Measurements from ENCODE around the gene SRA1.
A peak's percentile ranks its signal among the peaks of the same experiment; 100 is the strongest.

SRA1 gene

DNA sequence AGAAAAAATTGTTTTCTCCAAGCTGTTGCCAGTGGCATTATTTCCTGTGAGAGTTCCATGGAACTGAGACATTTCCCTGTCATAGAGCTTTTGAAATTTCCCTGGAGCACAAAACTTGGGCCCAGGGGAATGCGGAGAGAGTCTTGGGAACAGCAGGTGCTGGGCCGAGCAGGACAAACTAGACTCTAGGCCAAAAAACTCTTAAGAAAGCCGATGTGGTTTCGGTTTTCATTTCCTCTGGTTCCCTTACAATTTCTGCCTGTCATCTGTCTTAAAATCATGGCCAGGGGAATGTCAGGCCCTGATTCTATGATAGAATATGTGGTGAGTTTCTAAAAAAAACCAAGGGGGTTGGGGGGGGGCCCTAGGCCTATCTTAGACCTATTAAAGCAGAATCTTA lies 11.9 kb upstream of the SRA1 start:
- DNase-seq = no peak

DNA sequence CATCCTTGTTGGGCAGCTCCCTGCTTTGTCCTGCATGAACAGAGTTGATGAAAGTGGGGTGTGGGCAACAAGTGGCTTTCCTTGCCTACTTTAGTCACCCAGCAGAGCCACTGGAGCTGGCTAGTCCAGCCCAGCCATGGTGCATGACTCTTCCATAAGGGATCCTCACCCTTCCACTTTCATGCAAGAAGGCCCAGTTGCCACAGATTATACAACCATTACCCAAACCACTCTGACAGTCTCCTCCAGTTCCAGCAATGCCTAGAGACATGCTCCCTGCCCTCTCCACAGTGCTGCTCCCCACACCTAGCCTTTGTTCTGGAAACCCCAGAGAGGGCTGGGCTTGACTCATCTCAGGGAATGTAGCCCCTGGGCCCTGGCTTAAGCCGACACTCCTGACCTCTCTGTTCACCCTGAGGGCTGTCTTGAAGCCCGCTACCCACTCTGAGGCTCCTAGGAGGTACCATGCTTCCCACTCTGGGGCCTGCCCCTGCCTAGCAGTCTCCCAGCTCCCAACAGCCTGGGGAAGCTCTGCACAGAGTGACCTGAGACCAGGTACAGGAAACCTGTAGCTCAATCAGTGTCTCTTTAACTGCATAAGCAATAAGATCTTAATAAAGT lies 11.3 kb upstream of the SRA1 start:
- DNase-seq = no peak

DNA sequence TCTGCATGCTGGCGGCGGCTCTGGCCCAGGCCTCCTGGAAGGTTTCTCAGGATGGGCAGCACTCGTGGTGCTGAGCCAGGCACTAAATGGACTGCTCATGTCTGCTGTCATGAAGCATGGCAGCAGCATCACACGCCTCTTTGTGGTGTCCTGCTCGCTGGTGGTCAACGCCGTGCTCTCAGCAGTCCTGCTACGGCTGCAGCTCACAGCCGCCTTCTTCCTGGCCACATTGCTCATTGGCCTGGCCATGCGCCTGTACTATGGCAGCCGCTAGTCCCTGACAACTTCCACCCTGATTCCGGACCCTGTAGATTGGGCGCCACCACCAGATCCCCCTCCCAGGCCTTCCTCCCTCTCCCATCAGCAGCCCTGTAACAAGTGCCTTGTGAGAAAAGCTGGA lies 10.6 kb upstream of the SRA1 start:
- no peak for DNase-seq

DNA sequence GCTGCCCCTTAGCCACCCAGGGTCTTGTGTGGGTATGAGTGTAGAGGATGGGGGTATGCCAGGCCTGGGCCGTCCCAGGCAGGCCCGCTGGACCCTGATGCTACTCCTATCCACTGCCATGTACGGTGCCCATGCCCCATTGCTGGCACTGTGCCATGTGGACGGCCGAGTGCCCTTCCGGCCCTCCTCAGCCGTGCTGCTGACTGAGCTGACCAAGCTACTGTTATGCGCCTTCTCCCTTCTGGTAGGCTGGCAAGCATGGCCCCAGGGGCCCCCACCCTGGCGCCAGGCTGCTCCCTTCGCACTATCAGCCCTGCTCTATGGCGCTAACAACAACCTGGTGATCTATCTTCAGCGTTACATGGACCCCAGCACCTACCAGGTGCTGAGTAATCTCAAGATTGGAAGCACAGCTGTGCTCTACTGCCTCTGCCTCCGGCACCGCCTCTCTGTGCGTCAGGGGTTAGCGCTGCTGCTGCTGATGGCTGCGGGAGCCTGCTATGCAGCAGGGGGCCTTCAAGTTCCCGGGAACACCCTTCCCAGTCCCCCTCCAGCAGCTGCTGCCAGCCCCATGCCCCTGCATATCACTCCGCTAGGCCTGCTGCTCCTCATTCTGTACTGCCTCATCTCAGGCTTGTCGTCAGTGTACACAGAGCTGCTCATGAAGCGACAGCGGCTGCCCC lies 10.0 kb upstream of the SRA1 start:
- no peak for DNase-seq

DNA sequence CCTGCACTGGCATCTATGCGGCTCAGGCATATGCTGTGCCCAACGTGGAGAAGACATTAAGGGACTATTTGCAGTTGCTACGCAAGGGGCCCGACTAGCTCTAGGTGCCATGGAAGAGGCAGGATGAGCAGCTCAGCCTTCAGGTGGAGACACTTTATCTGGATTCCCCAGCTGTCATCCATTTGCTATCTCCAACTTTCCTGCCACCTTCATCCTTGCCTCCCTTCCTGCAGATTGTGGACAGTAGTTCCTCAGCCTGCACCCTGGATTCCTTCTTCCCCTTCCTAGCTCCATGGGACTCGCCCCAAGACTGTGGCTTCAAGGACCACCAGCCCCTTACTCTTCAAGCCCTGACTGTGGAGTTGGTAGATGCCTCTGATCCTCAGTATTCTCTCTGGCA lies 9.4 kb upstream of the SRA1 start:
- no peak for DNase-seq

DNA sequence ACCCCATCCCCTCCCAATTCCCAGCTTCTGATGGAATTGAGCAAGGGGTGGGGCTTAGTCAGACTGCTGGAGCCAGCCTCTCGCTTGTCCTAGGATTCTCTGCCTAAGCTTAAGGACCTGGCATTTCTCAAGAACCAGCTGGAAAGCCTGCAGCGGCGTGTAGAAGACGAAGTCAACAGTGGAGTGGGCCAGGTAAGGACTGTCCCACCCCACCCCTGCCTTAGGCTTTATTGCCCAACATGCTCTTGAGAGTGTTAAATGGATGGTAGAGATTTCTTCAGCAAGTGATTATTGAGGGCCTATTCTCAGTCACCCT lies 8.5 kb upstream of the SRA1 start:
- DNase-seq = no peak

DNA sequence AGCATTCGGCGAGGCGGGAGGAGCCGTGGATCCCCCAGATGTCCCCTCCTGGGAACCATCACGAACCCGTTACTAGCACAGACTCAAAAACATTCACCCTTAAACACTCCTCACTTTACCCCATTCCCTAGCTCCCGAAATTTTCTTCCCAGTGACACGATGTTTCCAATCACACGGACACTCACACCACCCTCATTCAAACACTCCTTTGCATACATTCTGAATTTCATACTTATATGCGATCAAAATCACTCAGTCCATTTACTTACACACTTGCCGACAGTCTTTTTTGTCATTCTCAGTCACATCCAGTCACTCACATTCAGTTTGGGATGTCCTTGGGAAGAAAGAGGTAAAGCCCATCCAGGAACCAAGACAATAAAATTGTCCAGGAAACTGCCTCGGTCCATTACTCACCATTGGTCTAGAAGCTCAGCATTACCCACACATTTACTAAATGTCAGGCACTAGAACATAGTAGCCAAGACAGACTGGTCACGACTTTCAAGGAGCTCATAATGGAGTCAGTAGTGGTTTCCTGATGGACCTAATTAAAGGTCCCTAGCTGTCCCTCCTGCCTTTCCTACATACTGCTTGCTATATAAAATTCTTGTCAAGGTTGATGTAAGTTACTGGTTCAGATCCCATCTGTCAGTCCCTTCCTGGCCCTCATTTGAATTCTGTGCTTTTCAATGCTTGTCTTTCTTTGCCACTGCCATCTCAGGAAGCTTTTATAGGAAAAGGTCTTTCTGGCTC lies 7.9 kb upstream of the SRA1 start:
- DNase-seq = no peak

DNA sequence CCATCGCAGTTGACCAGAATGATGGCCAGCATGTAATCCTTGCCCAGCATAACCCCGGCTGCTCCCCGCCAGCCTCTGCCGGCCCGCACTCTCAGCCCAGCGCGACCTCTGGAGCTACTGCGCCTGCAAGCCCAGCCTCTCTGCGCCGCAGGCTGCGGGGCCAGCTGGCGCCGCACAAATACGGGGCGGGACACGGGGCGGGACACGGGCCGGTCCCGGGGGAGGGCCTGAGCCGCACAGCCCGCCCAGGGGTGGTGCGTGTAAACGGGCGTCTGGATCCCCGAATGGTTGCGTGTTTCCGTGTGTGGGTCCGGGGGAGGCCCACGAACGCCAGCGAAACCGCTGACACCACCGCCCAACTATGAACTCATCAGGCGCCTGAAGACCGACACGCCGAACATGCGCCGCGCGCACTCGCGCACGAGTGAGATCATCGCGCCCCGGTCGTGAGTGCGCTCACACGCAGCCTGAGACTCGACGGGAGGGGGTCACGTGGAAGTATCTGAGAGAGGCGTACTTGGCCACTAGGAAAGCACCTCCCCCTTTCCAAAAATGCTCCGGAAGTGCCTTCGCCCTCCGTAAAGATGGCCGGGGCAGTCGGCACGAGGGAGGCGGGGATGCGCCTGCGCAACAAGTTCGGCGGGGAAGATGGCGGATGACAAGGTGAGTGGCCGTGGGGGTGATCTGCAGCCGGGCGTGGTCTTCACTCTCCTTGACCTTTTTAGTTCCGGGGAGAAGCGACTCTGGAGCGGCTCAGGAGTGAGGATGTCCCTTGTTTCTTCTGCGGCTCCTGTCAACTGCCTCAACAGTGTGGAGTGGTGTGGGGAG lies 7.1 kb upstream of the SRA1 start, which contains the start of the genes APBB3 and SLC35A4:
Gene APBB3 (minus strand): TSS at position 403 of the 828 bp plus-strand sequence. CDS start 353 bp downstream, at position 50.
Gene SLC35A4 (plus strand): TSS at position 633 of the 828 bp plus-strand sequence. CDS start 2,342 bp downstream, outside the sequence.
- peak; percentile 95 for DNase-seq

DNA sequence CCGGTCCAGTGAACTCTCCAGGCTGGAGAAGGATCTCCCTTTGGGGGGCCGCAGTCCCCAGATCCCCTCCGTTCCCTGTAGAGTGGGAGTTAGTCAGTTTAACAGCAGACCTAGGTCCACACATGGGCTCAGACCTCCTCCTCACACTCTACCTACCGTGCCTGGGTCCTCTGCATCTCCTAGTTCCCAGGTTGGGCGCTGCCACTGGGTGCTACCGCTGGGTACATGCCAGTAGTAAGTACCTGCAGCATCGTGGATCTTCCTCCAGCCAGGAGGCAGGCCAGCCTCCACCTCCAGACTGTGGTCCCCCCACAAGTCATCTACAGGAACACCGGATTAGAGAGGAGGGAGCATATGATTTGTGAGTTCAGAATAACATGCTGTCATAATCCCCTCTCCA lies 6.3 kb upstream of the SRA1 start:
- DNase-seq = no peak

DNA sequence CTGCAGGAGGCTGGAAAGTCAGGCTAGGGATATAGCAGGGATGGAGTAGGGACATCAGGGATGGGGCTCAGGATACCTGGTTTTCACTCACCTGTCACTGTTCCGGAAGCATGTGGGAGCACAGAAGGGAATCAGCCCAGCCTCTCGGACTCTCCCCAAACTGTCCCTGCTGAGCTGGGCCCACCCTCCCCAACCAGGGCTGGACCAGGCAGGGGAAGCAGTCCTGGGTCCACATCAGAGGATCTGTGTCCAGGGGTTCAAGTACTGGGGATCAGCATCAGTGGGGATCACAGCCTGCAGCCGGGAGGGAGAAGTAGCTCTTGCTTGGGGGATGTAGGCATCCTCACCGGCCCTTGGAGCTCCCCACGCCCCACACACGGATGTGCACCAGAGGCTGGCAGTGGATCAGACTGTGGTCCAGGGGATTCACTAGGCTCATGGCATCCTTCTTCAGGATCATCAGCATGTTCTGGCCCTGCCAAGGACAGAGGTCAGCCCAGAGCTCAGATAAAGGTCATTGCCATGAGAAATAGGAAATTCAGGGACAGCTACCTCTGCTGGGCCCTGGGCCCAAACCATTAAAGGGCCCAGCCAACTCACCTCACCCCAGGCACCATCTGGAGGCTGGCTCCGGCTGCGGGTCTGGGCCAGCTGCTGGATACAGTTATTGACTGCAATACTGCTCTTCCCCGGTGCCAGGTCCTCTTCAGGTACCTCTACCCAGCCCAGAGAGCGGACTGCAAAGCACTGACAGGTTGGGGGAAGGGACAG lies 4.7 kb upstream of the SRA1 start:
- no peak for DNase-seq

DNA sequence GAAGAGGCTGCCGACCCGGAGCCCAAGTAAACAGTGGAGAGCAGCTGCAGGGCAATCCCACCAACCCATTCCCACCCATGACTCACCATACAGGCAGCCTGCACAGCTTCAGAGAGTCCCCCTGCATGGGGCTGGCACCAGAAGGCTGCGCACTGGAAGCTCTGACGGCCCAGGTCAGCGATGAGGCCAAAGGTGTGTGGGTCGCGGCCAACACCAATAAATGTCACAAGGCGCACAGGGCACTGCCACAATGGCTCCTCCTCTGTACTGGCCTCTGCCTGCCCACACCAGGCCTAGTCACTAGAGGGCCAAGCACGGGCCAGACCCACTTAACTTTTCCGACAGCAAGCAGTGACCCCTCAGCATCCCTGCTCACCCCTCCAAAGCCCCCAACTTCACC lies 3.0 kb upstream of the SRA1 start:
- DNase-seq = no peak

DNA sequence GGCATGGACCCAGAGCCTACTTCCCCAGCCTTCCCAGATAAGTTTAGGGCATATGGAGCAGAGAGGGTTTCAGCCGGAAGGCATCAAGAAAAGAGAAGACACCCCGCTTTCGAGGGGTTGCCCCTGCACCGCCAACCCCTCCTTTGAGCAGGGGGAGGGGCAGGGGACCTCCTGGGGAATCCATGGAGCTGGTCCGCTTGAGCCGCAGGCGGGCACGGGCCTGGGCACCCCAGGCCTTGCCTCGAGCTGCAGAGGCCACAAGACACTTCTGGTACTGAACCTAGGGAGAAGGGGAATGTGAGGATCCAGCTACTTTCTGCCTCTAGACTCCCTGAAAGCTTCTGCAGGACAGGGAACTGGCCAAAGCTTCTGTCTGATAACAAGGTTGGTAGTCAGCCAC lies 1.3 kb upstream of the SRA1 start:
- no peak for DNase-seq

DNA sequence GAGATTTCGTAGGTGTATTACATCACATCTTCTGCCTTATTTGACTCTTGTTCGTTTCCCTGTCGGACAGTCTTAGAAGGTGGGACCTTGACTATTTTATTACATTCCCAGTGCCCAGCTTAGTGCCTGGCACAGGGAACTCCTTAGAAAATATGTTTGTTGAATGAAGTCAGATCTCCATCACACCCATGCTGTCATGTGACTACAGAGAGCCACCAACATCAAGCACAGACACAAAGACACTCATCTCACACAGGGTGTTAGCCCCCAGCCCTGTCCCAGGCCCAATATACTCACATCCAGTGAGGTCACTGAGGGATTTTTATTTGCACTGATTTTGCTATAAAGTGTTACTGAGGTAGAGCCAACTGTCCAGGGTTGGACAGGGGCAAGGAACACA lies 692 bp upstream of the SRA1 start:
- no peak for DNase-seq

DNA sequence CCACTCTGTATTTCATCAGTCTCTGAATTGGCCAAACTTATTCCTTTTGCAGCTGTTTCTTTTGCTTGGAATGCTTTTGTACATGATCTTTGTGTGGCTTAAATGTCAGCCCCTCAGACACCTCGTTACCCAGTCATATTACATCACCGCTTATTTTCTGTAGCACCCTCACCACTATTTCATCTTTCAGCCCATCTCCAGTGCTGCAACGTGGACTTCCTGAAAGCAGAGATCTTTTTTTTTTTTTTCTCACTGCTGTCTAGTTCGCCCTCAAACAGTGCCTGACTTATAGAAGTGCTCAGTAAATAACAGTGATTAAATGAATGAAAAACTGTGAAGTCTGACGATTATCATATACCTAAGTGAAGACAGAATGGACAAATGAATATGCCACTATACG lies 835 bp downstream of the SRA1 start:
- no peak for DNase-seq

DNA sequence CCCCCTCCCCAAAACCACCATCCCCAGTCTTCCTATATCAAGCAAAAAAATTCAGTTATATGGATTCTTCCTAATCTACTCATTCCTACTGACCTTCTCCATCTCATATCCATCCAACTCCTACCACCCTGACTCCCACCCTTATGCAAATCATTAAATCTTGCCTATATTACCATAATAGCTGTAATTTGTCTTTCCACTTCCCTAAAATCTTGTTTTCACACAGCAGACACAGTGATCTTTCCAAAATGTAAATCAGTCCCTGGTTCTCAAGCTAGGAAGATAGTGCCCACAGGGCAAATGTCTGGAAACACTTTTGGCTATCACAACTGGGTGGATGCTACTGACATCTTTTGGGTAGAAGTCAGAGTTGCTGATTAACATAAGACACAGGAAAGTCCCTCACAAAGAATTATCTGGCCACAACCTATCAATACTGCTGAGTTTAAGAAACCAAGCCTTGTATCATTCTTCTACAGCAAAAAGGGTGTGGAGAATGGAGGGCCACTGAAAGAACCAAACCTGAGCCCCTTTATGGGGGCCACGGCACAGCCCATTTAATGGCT lies 1.4 kb downstream of the SRA1 start:
- DNase-seq = no peak

DNA sequence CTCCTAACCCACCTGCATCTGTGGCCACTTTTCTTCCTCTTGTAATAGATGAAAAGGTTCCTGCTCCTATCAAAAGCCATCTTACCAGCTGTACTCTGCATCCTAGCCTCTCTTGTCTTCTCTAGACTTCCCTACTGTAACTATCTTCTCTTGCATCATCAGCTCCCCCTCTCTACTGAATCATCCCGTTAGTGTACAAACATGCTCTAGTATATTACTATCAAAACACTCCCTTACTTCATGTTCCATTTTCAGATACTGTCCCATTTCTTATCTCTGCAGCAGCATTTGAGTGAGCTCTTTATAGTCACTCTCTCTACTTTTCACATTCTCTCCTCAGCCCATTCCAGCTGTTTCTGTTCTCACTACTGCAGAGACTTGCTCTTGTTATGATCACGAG lies 2.8 kb downstream of the SRA1 start:
- no peak for DNase-seq

DNA sequence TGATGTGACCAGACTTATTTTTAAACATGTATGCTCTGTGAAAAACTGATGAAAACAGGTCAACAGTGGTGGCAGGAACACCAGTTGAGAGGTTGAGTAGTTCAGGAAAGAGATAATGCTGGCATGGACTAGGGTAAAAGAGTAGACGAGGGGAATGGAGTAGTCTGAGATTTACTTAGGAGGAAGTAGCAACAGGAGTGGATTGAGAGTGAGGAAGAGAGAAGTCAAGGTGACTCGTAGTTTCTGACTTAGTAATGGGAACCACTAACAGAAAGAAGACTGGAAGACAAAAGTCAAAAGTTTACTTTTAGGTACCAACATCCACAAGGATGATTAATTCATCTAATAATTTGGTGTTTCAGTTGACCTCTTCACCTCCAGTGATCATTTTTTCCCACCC lies 3.6 kb downstream of the SRA1 start:
- DNase-seq = no peak

DNA sequence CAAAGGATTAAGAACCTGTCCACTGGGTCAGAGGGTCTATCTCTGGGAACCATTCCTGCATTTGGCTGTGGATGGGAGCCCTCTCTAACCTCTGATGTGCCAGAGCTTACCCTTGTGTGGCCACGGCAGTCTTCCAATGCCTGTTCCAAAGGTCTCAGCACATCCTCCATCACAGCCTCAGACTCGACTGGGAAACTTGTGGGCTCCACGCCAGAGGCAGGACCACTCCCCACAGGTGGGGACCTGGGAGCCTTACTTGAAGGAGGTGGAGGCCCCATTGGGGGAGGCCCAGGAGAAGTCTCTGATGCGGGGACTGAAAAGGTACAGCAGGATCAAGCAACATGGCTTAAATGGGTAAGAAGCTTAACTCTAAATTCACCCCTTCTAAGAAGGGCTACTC lies 5.4 kb downstream of the SRA1 start:
- no peak for DNase-seq

DNA sequence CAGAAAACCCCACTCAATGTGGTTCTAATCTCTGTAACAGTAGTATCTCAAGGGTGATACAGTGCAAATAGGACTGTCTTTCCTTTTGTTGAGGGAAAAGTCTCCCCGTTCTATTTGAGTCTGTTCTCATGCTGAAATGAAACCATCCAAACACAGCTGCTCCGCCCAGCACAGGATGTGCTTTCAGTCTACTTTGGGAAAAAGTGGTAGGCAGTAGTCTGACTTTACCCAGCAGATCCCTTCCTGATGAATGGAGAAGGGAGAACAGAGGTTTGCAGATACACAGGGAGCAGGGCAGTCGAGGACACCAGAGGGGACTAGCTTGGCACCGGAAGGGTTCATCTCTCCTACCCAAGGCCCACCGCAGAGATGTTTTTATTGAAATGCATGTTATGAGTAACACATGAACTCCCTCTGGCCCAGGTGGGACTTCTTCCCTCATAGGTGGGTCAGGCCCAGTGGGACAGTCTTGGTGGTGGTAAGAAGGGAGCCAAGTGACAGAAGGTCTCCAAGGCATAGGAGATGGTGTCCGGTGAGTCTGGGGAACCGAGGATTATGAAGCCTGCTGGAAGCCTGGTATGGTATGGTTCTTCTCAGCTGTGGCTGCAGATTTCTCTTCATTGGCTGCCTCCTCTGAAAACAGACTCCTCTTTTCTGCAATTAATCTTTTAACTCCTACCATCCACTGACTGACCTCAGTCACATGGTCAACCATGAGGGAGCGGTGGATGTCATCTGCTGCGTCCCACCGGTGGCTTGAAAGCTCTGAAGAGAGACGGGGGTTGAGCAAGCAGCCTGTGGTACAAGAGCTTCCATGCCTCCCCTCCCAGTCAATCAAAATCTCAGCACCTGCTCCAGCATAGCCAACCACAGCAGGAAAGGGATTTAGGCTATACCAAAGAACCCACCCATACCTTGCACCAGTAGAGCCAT lies 6.9 kb downstream of the SRA1 start:
- no peak for DNase-seq

DNA sequence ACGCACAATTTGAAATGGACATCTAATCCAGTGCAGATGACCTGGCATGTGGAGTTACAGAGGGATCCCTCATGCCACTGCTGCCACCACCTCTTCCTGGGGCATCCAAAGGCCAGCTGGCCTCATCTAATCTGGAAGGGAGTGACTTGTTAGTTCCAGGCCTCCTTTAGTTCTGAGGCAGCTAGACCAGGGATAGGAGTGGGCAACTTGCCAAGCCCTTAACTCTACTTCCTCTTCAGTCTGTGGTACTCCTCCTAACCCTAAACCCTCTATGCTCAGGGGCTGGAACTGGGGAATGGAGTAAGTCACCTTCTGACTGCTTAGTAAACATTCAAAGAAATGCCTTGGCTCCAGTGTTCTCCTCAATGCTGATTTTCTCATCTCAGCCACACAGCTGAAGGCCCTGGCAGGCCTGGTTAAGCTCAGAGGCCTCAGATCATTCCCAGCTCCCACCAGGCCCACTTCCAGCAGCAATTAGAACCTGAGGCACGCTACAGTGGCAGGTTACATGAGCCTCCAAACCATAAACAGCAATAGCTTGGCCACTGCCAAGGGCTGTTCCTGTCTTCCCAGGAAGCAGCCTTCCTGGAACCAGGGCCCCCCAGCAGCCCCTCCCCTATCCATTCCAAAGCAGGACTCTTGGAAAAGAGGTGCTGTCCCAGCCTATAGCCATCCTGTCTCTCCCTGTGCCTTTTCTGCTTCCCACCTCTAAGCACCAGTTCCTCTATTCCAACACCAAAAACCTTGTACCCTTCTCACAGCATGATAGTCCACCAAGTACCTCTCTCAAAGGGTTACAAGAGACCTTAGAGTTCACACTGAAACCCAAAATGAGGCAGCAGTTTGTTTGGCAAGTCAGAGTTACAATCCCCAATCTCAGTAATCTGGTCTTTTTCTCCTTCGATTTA lies 7.8 kb downstream of the SRA1 start:
- no peak for DNase-seq

Measured in activated T-cell treated with anti-CD3 and anti-CD28 coated beads, Interleukin-2, amount 50 U/mL, for 1 hour (primary cell).